NOMO-1 treated with dmso at 0.1 percent for 144 hours (cell line): ENCODE results near the gene ADH4.
"Not testable (repeated sequence)": the region's sequence is repeated elsewhere in the genome, so short reads cannot be mapped to it uniquely, and the experiment has no call there.

Source experiments
- DNase-seq: peaks from one replicate; lab custom pipeline; 2025; ENCODE audit not compliant: unreplicated experiment; lab: John Stamatoyannopoulos, UW

ADH4 gene

GRCh38 chr4:99135541-99136162, 8.4 kb downstream of the ADH4 start:
- no peak for DNase-seq

- DNase-seq, result no peak
Measured at GRCh38 chr4:99134586-99134985, 9.5 kb downstream of the ADH4 start.

- DNase-seq, result no peak
Measured at GRCh38 chr4:99131378-99131777, 12.7 kb downstream of the ADH4 start.

GRCh38 chr4:99126376-99126775, 17.7 kb downstream of the ADH4 start:
- DNase-seq, result no peak

- DNase-seq, result no peak
Measured at GRCh38 chr4:99121008-99121407, 23.1 kb downstream of the ADH4 start.

GRCh38 chr4:99120501-99120900, 23.6 kb downstream of the ADH4 start:
- no peak for DNase-seq

- no peak for DNase-seq
Measured at GRCh38 chr4:99117876-99118693, 26.0 kb downstream of the ADH4 start.

- DNase-seq, result not testable (repeated sequence)
Measured at GRCh38 chr4:99117122-99117841, 26.8 kb downstream of the ADH4 start.

- DNase-seq, result not testable (repeated sequence)
Measured at GRCh38 chr4:99109286-99109685, 34.8 kb downstream of the ADH4 start.

GRCh38 chr4:99104153-99104552, 39.9 kb downstream of the ADH4 start:
- DNase-seq, result no peak

GRCh38 chr4:99103166-99103565, 40.9 kb downstream of the ADH4 start:
- no peak for DNase-seq

- no peak for DNase-seq
Measured at GRCh38 chr4:99102634-99103033, 41.5 kb downstream of the ADH4 start.

- DNase-seq, result no peak
Measured at GRCh38 chr4:99100876-99101275, 43.2 kb downstream of the ADH4 start.

GRCh38 chr4:99099814-99100213, 44.3 kb downstream of the ADH4 start:
- DNase-seq, result not testable (repeated sequence)

- no peak for DNase-seq
Measured at GRCh38 chr4:99099311-99099710, 44.8 kb downstream of the ADH4 start.

- DNase-seq, result not testable (repeated sequence)
Measured at GRCh38 chr4:99091841-99092240, 52.3 kb downstream of the ADH4 start.

- DNase-seq, result no peak
Measured at GRCh38 chr4:99091216-99091575, 52.9 kb downstream of the ADH4 start.

- no peak for DNase-seq
Measured at GRCh38 chr4:99090481-99091215, 53.4 kb downstream of the ADH4 start.

- peak; percentile 77 for DNase-seq
Measured at GRCh38 chr4:99088481-99089365, 55.4 kb downstream of the ADH4 start, which contains the start of gene ADH5. Gene ADH5, minus strand, starts transcription at chr4:99088788. Its CDS starts 88 bp downstream, at chr4:99088700.

GRCh38 chr4:99088023-99088449, 56.1 kb downstream of the ADH4 start:
- DNase-seq, result peak; percentile 8
